ENCODE results near the gene ACSL6. TPM values are rescaled to one million over a fixed set of nuclear protein-coding genes. Genes with fewer than 3 reads are reported as not detected.

The ACSL6 gene
- total RNA-seq, 1 donor from 2014 or later = 0.20 TPM

GRCh38 chr5:131992370-131992769 lies 19.1 kb downstream of the ACSL6 start:
- intact Hi-C loops (cut with micrococcal nuclease) = no loop called here

GRCh38 chr5:131991593-131992324 lies 19.7 kb downstream of the ACSL6 start:
- DNase-seq (no peak), ATAC-seq (ENCODE audit: low read depth) (no peak)
- TF ChIP-seq, protein P1, sequence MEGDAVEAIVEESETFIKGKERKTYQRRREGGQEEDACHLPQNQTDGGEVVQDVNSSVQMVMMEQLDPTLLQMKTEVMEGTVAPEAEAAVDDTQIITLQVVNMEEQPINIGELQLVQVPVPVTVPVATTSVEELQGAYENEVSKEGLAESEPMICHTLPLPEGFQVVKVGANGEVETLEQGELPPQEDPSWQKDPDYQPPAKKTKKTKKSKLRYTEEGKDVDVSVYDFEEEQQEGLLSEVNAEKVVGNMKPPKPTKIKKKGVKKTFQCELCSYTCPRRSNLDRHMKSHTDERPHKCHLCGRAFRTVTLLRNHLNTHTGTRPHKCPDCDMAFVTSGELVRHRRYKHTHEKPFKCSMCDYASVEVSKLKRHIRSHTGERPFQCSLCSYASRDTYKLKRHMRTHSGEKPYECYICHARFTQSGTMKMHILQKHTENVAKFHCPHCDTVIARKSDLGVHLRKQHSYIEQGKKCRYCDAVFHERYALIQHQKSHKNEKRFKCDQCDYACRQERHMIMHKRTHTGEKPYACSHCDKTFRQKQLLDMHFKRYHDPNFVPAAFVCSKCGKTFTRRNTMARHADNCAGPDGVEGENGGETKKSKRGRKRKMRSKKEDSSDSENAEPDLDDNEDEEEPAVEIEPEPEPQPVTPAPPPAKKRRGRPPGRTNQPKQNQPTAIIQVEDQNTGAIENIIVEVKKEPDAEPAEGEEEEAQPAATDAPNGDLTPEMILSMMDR (IDR thresholded peaks at IDR 0.05) = no peak
- Mint-ChIP-seq H3K27ac (no peak overlapping the region), H3K4me3 (no peak overlapping the region), H3K4me1 (peaks cover 6% of the 10 kb centered on the region), H3K36me3 (ENCODE audit: low read depth) (no peaks in the 10 kb centered on the region), H3K27me3 (peaks cover 6% of the 10 kb centered on the region), H3K9me3 (no peaks in the 10 kb centered on the region)
- ChIA-PET CTCF (no interaction called here), POLR2A (no interaction called here)
- intact Hi-C loops (cut with micrococcal nuclease) = no loop called here

More at GRCh38 chr5:131992370-131992769, 19.1 kb downstream of the ACSL6 start:
- POLR2A ChIA-PET = no interaction called here
- no peaks in the 10 kb centered on the region for H3K9me3 Mint-ChIP-seq
- H3K27me3 Mint-ChIP-seq = peaks cover 6% of the 10 kb centered on the region
- TF ChIP-seq, protein P1 (IDR thresholded peaks at IDR 0.05) = no peak
- H3K4me3 Mint-ChIP-seq = no peak overlapping the region
- CTCF ChIA-PET = no interaction called here
- no peak overlapping the region for H3K27ac Mint-ChIP-seq
- H3K4me1 Mint-ChIP-seq = peaks cover 6% of the 10 kb centered on the region
- DNase-seq = no peak
- H3K36me3 Mint-ChIP-seq (ENCODE audit: low read depth) = no peaks in the 10 kb centered on the region
- no peak for ATAC-seq (ENCODE audit: low read depth)

DNA sequence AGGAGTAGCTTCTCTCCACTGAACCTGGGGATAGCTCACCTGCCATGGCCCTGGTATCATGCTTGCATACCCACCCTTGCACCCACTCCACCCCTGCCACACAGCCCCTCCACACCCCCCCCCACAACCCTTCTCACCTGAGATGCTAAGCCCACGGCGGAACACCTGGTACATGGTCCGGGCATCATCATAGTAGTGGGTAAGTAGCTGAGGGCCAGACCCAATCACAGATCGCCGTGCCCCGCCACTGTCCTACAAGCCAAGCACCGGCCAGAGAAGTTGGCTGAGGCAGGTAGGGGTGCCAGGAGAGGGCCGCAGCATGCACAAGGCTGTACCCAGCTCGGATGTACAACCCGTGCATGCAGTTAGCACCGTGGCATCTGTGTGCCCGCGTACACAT lies 20.7 kb downstream of the ACSL6 start:
- Mint-ChIP-seq H3K9me3 (no peaks in the 10 kb centered on the region), H3K36me3 (ENCODE audit: low read depth) (no peaks in the 10 kb centered on the region)
- CTCF ChIA-PET = no interaction called here

DNA sequence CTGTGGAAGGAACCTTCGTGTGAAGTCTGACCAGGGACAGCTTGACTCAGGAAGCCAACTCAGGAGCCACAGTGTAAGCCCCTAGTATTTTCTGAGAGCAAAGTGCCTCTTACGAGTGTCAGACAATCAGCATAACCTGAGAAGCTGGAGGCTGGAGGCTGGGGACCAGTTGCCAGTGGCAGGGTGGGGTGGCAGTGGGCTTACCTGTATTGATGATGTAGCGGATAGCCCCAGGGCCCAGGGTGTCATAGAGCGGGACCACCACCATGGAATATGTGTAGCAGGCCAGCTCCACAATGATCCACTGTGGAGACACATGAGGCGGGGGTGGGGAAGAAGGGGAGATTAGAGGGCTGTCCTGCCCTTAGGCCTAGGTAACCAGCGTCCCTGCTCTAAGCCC lies 22.9 kb downstream of the ACSL6 start:
- intact Hi-C loops (cut with micrococcal nuclease) = no loop called here
- DNase-seq (no peak), ATAC-seq (ENCODE audit: low read depth) (no peak)
- TF ChIP-seq, protein P1 (IDR thresholded peaks at IDR 0.05) = no peak
- H3K36me3 Mint-ChIP-seq (ENCODE audit: low read depth) = no peaks in the 10 kb centered on the region
- CTCF ChIA-PET = no interaction called here
- POLR2A ChIA-PET = no interaction called here
- H3K27ac Mint-ChIP-seq = no peak overlapping the region
- H3K4me1 Mint-ChIP-seq = no peaks in the 10 kb centered on the region
- H3K27me3 Mint-ChIP-seq = peaks cover 6% of the 10 kb centered on the region
- H3K4me3 Mint-ChIP-seq = no peak overlapping the region
- H3K9me3 Mint-ChIP-seq = no peaks in the 10 kb centered on the region

More for the DNA sequence above, 20.7 kb downstream of the ACSL6 start:
- ATAC-seq (ENCODE audit: low read depth) = no peak
- TF ChIP-seq, protein P1 (IDR thresholded peaks at IDR 0.05) = no peak
- Mint-ChIP-seq H3K27me3 (peaks cover 6% of the 10 kb centered on the region), H3K27ac (no peak overlapping the region), H3K4me1 (peaks cover 6% of the 10 kb centered on the region), H3K4me3 (no peak overlapping the region)
- DNase-seq = no peak
- POLR2A ChIA-PET = no interaction called here
- intact Hi-C loops (cut with micrococcal nuclease) = no loop called here

GRCh38 chr5:131987251-131987650 lies 24.2 kb downstream of the ACSL6 start:
- H3K4me3 Mint-ChIP-seq = no peak overlapping the region
- ATAC-seq (ENCODE audit: low read depth) (no peak), DNase-seq (no peak)
- ChIA-PET CTCF (no interaction called here), POLR2A (no interaction called here)
- H3K36me3 Mint-ChIP-seq (ENCODE audit: low read depth) = no peaks in the 10 kb centered on the region
- intact Hi-C loops (cut with micrococcal nuclease) = no loop called here
- peaks cover 2% of the 10 kb centered on the region for H3K27me3 Mint-ChIP-seq
- no peaks in the 10 kb centered on the region for H3K9me3 Mint-ChIP-seq
- TF ChIP-seq, protein P1 (IDR thresholded peaks at IDR 0.05) = no peak
- H3K4me1 Mint-ChIP-seq = no peaks in the 10 kb centered on the region
- H3K27ac Mint-ChIP-seq = no peak overlapping the region
